Erythroblast (primary cell): ENCODE measurements around the gene NKAIN2.
"Not testable (repeated sequence)": the region's sequence is repeated elsewhere in the genome, so short reads cannot be mapped to it uniquely, and the experiment has no call there.

Source experiments
- DNase-seq, 2 experiments: peaks; one replicate each; lab custom pipeline; 2025; lab: John Stamatoyannopoulos, UW
- GATA1 ChIP-seq: IDR thresholded peaks from 2 replicates; pipeline ENCODE4 v1.6.1; 2011; ENCODE audit warnings: low read depth, mild to moderate bottlenecking, control low read depth, low read length, moderate library complexity
- POLR2A ChIP-seq: IDR thresholded peaks from 2 replicates; pipeline ENCODE4 v1.6.1; 2011; ENCODE audit warnings: mild to moderate bottlenecking, low read length

Gene NKAIN2

DNA sequence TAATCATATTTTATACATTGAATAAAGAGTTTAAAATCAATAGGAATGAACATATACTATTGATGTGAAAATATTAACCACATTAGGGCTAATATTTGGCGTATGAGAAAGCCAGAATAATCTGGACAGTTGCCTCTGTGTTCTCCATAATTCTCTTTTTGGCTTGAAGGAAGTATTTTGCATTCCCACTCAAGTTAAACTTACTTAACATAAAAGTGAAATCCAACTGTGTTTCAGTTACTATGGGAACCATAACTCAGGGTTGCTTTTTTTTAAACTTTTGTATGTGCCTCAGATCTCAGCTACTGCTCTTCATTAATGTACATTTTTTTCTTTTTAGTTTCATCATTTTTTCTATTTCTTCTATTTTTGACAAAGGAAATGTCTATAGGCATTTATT lies 479.8 kb downstream of the NKAIN2 start:
- TF ChIP-seq GATA1: no peak
- no peak for TF ChIP-seq POLR2A
- DNase-seq: no peak

DNA sequence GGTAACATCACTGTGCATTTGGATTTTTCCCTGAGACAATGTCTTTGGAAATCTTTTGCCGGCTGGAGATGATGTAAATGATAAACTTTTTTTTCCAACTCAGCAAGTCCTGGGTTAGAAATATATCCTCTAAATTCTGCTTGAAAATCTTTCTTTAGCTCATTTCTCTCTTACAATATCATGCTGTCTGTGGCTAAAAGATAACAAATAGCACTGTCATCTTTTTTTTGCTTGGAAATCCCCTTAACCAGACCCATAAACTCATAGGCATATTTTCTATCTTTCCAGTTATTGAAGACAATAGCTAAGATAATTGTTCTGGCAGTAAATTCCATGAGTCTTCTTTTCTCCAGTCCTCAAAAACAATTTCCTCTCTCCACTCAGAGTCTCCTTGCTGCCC lies 481.5 kb downstream of the NKAIN2 start:
- peak in 1 of 2 experiments; percentile 3 for DNase-seq

DNA sequence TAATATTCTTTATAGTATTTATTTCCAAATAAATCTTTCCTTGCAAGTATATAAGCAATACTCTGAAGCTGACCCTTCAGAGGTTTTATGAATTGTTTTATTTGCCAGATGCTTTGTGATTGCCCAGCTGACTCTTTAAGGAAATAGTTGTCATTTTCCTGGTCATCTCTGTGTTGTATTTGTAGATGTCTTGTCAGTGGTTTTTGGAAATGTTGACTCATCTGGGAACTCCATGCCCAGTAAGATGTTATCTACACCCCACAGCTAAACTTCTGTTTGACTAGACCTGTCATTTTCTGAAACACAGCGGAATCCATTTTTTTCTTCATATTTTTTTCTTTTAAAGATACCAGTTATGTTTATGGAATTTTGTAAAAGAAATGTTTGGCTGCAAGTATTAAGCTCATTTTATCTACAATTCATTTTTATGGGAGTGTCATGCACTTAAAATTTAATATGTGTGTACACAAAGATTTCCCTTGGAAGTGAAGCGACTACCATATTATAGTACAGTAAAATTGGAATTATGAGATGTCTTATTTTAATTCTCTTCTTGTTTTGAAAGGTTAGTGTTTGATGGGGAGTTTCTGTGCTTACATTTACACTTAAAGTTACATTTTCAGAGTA lies 491.0 kb downstream of the NKAIN2 start:
- DNase-seq: peak; percentile 13 to 25
- TF ChIP-seq GATA1: no peak
- no peak for TF ChIP-seq POLR2A

More for the DNA sequence above, 481.5 kb downstream of the NKAIN2 start:
- no peak for TF ChIP-seq POLR2A
- no peak for TF ChIP-seq GATA1

DNA sequence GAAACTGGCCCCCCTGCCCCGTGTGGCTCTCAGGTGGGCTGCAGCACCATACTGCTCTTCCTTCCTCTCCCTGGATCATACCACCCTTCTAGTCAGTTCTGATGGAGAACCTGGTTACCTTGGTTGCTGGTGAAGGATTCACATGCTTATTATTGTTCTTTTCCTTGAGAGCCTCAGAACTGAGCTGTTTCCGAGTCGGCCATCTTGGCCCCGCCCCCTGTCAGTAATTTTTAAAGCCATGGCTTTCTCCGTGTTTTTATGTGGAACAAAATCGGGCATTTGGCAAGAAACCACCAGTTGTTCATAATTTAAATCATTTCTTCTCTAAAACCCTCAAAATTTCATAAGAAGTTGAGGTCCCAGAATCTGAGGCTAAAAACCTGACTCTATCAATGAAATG lies 493.8 kb downstream of the NKAIN2 start:
- DNase-seq: no peak
- TF ChIP-seq GATA1 (no peak), POLR2A (no peak)

DNA sequence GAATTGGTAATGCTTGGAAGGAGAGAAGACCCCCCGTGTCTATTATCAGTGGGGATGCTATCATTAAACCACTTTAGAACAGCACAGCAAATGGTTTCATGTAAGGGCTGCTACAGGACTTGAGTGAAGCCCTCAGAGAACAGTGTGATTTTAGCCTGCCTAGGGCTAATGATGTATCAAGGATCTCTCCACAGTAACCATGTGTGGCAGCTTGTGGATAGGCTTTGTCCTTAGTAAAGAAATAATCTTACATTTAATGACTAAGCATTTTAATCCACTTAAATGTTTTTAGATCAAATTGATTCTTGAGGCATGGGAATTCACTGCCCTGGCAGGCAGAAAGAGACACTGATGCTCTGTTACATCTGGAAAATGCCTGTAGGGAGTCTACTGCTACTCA lies 495.1 kb downstream of the NKAIN2 start:
- DNase-seq: no peak
- TF ChIP-seq GATA1: no peak
- no peak for TF ChIP-seq POLR2A

DNA sequence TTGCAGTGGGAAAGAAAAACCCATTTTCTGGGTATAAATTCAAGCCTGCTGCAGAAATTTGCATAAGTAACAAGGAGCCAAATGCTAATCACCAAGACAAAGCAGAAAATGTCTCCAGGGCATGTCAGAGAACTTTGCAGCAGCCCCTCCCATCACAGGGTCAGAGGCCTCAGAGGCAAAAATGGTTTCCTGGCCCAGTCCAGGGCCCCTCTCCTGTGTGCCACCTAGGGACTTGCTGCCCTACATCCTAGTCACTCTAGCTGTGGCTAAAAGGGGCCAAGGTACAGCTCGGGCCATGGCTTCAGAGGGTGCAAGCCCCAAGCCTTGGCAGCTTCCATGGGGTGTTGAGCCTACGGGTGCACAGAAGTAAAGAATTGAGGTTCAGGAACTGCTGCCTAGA lies 497.2 kb downstream of the NKAIN2 start:
- DNase-seq: not testable (repeated sequence)

DNA sequence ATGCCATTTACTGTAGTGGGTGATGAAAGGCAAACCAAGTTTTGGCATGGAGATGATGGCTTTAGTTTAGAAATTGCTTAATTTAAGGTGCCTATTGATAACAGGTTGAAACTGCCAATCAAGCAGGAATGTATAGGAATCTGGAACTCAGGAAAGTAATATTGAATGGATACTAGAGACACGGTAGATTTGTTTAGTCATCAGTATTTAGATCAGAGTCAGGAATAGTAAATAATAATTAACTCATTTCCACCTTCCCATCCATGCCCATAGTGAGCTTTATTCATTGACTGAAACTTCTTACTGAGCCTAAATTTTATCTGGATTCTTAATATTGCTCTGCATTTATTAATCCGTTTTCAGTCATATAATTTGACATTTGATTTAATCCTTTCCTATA lies 500.3 kb downstream of the NKAIN2 start:
- DNase-seq: no peak
- no peak for TF ChIP-seq GATA1
- no peak for TF ChIP-seq POLR2A

DNA sequence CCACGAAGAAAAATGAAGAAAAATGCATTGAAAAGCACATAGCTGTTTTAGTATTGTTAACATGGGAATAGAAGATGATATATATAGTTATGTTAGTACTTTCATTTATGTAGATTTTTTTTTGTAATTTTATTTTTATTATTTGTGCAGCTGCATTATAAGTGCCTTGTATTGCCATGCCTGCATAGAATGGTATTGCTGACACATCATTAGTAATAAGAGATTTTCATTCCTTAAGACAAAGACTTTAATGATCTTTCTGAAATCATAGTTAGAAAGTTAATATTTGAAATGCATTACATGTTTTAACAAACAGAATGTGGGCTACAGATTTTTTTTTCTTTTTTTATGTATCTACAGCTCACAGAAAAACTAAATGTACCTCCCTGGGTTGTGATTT lies 506.5 kb downstream of the NKAIN2 start:
- TF ChIP-seq POLR2A: no peak
- TF ChIP-seq GATA1: no peak

DNA sequence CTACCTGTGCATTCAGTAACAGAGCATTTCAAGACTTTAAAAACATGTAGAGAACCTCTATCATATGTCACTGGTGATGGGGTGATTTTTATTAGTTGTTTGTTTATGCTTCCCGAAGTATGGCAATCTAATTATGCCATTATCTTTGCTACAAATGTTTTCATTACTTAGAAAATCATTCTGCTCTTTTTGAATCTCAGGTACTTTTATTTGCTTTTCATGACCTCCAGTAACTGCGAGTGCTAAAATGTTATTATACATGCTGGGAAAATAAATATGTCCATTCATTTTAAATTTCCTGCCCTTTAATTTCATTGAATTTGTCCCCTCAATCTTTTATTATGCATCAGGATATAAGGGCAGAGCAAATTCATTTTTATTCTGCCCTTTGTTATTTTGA lies 515.7 kb downstream of the NKAIN2 start:
- TF ChIP-seq POLR2A (no peak), GATA1 (no peak)
- DNase-seq: no peak

More for the DNA sequence above, 506.5 kb downstream of the NKAIN2 start:
- DNase-seq: no peak

DNA sequence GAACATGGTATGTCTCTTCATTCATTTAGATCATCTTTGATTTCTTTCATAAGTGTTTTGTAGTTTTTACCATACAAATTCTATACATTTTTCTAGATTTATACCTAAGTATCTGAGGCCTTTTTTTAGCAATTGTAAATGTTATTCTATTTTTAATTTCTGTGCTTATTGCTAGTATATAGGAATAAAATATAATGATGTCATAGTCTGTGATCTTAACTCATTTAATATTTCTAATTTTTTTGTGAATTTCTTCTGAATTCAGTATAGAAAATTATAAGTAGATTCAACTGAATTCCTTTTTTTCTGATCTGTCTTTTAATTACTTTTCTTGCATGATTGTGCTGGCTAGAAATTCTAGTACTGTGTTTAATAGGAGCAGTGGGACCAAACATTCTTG lies 520.6 kb downstream of the NKAIN2 start:
- no peak for DNase-seq
- TF ChIP-seq POLR2A: no peak
- TF ChIP-seq GATA1: no peak

DNA sequence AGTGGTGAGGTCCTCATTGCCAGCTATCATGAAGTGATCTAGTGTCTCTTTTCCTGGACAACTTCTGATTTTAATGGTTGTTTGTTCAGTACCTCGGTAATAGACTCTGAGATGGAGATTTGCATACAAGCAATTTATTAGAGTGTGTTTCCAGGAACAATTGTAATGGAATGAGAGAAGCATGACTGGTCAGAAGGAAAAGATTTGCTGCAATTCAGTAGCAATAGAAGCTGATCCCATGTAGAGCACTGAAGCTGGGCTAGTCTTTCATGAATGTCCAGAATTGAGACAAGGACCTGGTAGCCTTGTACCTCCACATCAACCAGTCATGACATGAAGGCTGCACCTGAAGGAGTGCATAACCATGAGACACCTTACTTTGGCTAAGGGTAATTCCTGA lies 526.5 kb downstream of the NKAIN2 start:
- no peak for DNase-seq
- TF ChIP-seq POLR2A: no peak
- no peak for TF ChIP-seq GATA1

DNA sequence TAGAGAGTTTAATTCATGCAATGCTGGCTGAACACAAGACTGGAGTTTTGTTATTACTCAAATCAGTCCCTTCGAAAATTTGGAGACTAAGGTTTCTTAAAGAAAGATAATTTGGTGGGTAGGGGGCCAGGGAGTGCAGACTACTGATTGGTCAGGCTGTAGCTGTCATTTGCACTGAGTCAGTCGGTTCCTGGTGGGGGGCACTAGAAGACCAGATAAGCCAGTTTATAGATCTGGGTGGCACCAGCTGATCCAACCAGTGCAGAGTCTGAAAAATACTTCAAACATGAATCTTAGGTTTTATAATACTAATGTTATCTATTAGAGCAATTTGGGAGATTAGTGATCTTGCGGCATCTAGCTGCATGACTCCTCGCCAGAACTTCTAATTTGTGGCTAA lies 530.7 kb downstream of the NKAIN2 start:
- DNase-seq: no peak

DNA sequence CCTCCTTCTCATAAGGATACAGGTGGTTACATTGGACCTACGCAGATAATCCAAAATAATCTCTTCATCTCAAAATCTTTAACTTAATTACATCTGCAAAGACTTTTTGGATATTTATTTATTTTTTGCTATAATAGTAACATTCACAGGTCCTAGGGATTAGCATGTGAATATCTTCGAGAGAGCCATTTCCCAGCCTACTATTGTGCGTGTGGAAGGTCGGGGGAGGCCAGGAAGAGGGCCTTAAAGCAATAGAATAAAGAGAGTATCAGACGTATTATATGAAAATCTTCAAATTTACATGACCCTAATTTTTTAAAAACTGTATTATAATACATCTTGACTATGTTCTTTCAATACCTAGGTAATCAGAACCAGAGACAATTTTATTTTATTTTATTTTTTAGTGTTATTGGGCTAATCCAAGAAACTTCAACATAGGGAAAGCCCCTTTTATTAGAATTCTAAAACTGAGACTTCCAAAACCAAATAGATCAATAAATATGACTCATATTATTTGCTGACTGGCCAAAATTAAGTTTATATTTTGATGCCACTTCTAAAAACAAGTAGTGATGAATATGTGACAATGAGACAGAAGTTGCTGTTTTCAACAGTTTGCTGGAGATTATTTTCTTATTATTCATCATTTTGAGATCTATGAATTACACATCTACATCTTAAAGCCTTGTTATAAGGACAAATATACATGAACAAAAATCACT lies 536.1 kb downstream of the NKAIN2 start:
- no peak for DNase-seq
- TF ChIP-seq GATA1: no peak
- no peak for TF ChIP-seq POLR2A

More for the DNA sequence above, 530.7 kb downstream of the NKAIN2 start:
- TF ChIP-seq GATA1: no peak
- no peak for TF ChIP-seq POLR2A

DNA sequence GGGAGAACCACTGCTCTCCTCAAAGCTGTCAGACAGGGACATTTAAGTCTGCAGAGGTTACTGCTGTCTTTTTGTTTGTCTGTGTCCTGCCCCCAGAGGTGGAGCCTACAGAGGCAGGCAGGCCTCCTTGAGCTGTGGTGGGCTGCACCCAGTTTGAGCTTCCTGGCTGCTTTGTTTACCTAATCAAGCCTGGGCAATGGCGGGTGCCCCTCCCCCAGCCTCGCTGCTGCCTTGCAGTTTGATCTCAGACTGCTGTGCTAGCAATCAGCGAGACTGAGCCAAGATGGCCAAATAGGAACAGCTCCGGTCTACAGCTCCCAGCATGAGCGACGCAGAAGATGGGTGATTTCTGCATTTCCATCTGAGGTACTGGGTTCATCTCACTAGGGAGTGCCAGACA lies 544.7 kb downstream of the NKAIN2 start:
- not testable (repeated sequence) for DNase-seq

DNA sequence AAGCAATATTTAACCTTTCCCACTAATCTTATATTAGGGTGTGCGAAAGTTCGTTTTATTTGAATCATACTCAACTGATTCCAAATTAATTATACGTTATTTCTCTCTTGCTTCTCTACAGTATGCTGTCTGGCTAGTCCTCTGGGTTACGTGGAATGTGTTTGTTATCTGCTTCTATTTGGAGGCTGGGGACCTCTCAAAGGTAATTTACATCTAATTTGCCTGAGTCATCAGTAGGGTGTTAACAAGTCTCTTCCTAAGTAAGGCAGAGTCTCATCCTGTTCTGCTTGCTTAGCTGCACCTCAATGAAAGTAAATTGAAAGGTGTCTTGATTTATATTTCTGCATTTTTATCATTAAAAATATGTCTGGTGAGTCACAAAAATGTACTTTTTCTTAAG lies 551.5 kb downstream of the NKAIN2 start:
- TF ChIP-seq POLR2A (no peak), GATA1 (no peak)
- no peak for DNase-seq

DNA sequence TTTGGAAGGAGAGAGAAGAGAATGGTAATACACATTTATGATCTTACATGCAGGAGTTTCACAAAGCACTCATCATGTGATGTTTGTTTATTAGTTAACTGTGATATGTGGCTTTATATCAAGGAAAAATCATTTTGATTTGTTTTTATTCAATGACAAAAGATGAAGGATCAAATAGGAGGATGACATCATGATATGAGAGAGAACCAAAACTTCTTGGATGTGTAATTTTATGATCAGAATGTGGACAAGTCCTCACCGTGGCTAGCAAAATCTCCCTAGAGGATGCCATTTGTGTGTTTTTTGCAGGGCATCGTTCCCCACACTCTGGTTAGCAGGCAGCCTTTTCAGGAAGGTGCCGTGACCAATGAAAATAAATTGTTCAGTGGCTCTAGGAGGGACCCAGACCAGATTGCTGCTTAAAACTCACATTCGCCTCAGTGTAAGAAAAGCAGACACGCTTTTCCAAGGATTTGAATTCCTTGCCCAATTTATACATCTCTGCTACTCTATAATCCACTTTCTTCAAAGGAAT lies 552.7 kb downstream of the NKAIN2 start:
- no peak for DNase-seq
- TF ChIP-seq POLR2A (no peak), GATA1 (no peak)
